Caco-2 (cell line): Measurements from ENCODE around the gene ABHD16B. TPM values are rescaled to one million over a fixed set of nuclear protein-coding genes. Genes with fewer than 3 reads are reported as not detected.

Experiments used
- BruUV-seq: library from RNA; stranded (reverse); fragments of 400-500 nt; replicated peaks from 2 replicates; lab custom pipeline; 2021; lab: Mats Ljungman, UMichigan
- CTCF ChIA-PET: fragments of 300-600 bp; sonication (Branson Sonifier 250); formaldehyde crosslinking; loops from one replicate; lab custom pipeline; 2022; ENCODE audit warnings: antibody characterized with exemption; lab: Charles Lee
- POLR2A ChIA-PET: fragments of 300-600 bp; sonication (Branson Sonifier 250); formaldehyde crosslinking; loops from one replicate; lab custom pipeline; 2022; ENCODE audit warnings: antibody characterized with exemption; lab: Charles Lee
- DNase-seq, 2 experiments: peaks; one replicate each; pipeline versions ENCODE4 v3.0.0 to v3.0.0-alpha.2; 2020 to 2022
- H3K27me3 ChIP-seq: replicated peaks from 2 replicates; pipeline ENCODE4 v1.6.0; 2011; ENCODE audit warnings: low read length; ENCODE audit not compliant: control insufficient read depth, insufficient read depth
- H3K36me3 ChIP-seq: 2 replicates; pipeline ENCODE4 v1.5.1; 2011; ENCODE audit warnings: low read length; ENCODE audit not compliant: control insufficient read depth, insufficient read depth
- H3K4me1 ChIP-seq: fragments of 250-450 bp; sonication (Bioruptor Pico); 2 replicates; pipeline ENCODE4 v1.5.1; 2020; ENCODE audit warnings: mild to moderate bottlenecking
- H3K4me3 ChIP-seq: 2 replicates; pipeline ENCODE4 v1.5.1; 2011; ENCODE audit warnings: low read depth, mild to moderate bottlenecking, control low read depth, low read length
- H3K9me3 ChIP-seq: fragments of 250-450 bp; sonication (Bioruptor Pico); 2 replicates; pipeline ENCODE4 v1.5.1; 2020; ENCODE audit warnings: mild to moderate bottlenecking, moderate library complexity
- H3K27ac Mint-ChIP-seq: one replicate; pipeline ENCODE4 v1.8.0; 2022; ENCODE audit warnings: mixed read lengths; ENCODE audit not compliant: unreplicated experiment
- H3K27me3 Mint-ChIP-seq: one replicate; pipeline ENCODE4 v1.8.0; 2022; ENCODE audit warnings: mixed read lengths; ENCODE audit not compliant: insufficient read depth, unreplicated experiment
- H3K36me3 Mint-ChIP-seq: one replicate; pipeline ENCODE4 v1.8.0; 2022; ENCODE audit warnings: mild to moderate bottlenecking, mixed read lengths; ENCODE audit not compliant: insufficient read depth, unreplicated experiment
- H3K4me1 Mint-ChIP-seq: one replicate; pipeline ENCODE4 v1.8.0; 2022; ENCODE audit warnings: low read depth, mixed read lengths; ENCODE audit not compliant: unreplicated experiment
- H3K4me3 Mint-ChIP-seq: one replicate; pipeline ENCODE4 v1.8.0; 2022; ENCODE audit warnings: mild to moderate bottlenecking, moderate library complexity, mixed read lengths; ENCODE audit not compliant: unreplicated experiment
- H3K9me3 Mint-ChIP-seq: one replicate; pipeline ENCODE4 v1.8.0; 2022; ENCODE audit warnings: mixed read lengths; ENCODE audit not compliant: unreplicated experiment
- CTCF ChIP-seq, 2 experiments: fragments of 200-600 bp in 1 of 2; IDR thresholded peaks; 1 replicate in 1 of 2; 2 replicates in 1 of 2; pipeline versions ENCODE4 v1.5.1 to v1.8.0; 2011 to 2022; ENCODE audit warnings: antibody characterized with exemption in 1 of 2, control low read depth in 1 of 2, inconsistent platforms in 1 of 2, low read depth in 1 of 2, low read length in 1 of 2, mild to moderate bottlenecking in 1 of 2, moderate library complexity in 1 of 2; ENCODE audit not compliant: insufficient read depth in 1 of 2, severe bottlenecking in 1 of 2, unreplicated experiment in 1 of 2
- intact Hi-C: fragments of 100-400 bp; cut with micrococcal nuclease; formaldehyde crosslinking; loops from one replicate; pipeline ENCODE4 v1.10.0; 2022; ENCODE audit not compliant: unreplicated experiment
- total RNA-seq: library from RNA; stranded (reverse); gene quantifications from 2 replicates; pipeline ENCODE4 v1.2.3, GENCODE V29; 2022

The ABHD16B gene
- total RNA-seq, 1 experiment from 2014 or later: 0.27 TPM

- CTCF ChIA-PET: interaction anchor here (0.7 to 1.5 kb wide), 5 partner anchors 42 to 321 kb away, joined by 3 to 5 read pairs (median 4); no protein-coding TSS in a partner anchor
- Mint-ChIP-seq H3K27ac (peak overlapping the region; percentile 45), H3K27me3 (no peaks in the 10 kb centered on the region), H3K4me1 (peaks cover 16% of the 10 kb centered on the region), H3K36me3 (peaks cover 77% of the 10 kb centered on the region), H3K4me3 (no peak overlapping the region), H3K9me3 (no peaks in the 10 kb centered on the region)
- intact Hi-C loops: no loop called here
- no TSS peak for BruUV-seq
- Histone ChIP-seq H3K9me3 (no peaks in the 10 kb centered on the region), H3K36me3 (peaks cover 5% of the 10 kb centered on the region), H3K4me3 (no peak overlapping the region; the same call in 1 of the 2 replicates), H3K4me1 (peaks cover 31% of the 10 kb centered on the region), H3K27me3 (no peaks in the 10 kb centered on the region)
- POLR2A ChIA-PET: interaction anchor here (0.6 to 0.7 kb wide), 2 partner anchors 8 to 125 kb away, joined by 3 read pairs; no protein-coding TSS in a partner anchor
- no peak for TF ChIP-seq CTCF (IDR thresholded peaks at IDR 0.05; ENCODE audit: insufficient read depth in 1 of 2, low read depth in 1 of 2, low read length in 1 of 2, severe bottlenecking in 1 of 2, unreplicated experiment in 1 of 2)
- peak in 1 of 2 experiments; percentile 49 for DNase-seq
Observed at GRCh38 chr20:63859166-63859699, 2.1 kb upstream of the ABHD16B start.

GRCh38 chr20:63860325-63861051 lies 810 bp upstream of the ABHD16B start:
- intact Hi-C loops: loop anchor here (10.0 kb wide), 1 partner anchor 236 kb away; the partner anchor contains the start of gene GMEB2
- CTCF ChIA-PET: no interaction called here

More at GRCh38 chr20:63860325-63861051, 810 bp upstream of the ABHD16B start:
- no peaks in the 10 kb centered on the region for H3K27me3 Mint-ChIP-seq
- Histone ChIP-seq H3K4me1 (peaks cover 23% of the 10 kb centered on the region), H3K27me3 (no peaks in the 10 kb centered on the region), H3K9me3 (no peaks in the 10 kb centered on the region), H3K36me3 (peaks cover 5% of the 10 kb centered on the region), H3K4me3 (no peak overlapping the region)
- H3K4me1 Mint-ChIP-seq: peaks cover 16% of the 10 kb centered on the region
- POLR2A ChIA-PET: no interaction called here
- H3K27ac Mint-ChIP-seq: peak overlapping the region; percentile 14
- no peak for TF ChIP-seq CTCF (IDR thresholded peaks at IDR 0.05; ENCODE audit: insufficient read depth in 1 of 2, low read depth in 1 of 2, low read length in 1 of 2, severe bottlenecking in 1 of 2, unreplicated experiment in 1 of 2)
- no TSS peak for BruUV-seq
- H3K9me3 Mint-ChIP-seq: no peaks in the 10 kb centered on the region
- peak in 1 of 2 experiments; percentile 48 for DNase-seq
- peaks cover 79% of the 10 kb centered on the region for H3K36me3 Mint-ChIP-seq
- H3K4me3 Mint-ChIP-seq: no peak overlapping the region
